ENCODE measurements around the gene CYBA.
"Not testable (repeated sequence)": the region's sequence is repeated elsewhere in the genome, so short reads cannot be mapped to it uniquely, and the experiment has no call there.

The CYBA gene

DNA sequence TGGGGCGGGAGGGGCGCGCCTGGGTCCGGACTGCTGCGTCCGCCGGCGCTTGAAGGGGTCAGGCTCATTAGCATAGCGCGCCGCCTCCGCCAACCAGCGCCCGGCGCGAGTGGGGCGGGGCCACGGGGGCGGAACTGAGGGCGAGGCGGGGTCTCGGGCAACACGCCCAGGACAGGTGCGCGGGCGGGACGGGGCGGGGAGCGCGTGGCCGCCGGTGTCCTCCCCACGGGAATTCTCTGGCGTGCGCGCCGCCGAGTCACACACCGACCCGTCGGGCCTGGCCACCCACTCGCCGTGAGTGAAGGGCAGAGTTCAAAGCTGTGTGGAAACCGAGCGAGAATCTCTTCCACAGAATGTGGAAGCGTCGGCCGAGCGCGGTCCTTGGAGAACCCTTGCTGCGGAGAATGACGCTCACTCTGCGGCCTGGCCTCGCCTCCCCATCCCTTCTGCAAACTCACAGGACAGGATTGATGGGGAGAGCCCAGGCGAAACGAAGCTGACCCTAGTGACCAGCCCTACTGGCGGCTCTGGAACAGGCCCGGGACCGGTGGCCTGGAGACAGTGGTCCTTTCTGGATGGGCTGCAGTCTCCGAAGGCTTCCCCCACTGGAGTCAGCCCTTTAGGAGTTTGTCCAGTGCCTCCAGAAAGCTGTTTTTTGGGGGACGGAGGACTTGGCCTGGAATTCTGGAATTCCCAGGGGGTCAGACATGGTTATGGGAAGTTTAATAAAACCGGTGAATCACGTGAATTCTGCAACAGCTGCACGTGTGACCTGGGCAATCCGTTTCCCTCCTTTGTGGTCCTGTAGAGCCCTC, 35.8 kb upstream of the CYBA start, which contains the start of gene SNAI3:
Gene SNAI3 (minus strand): TSS at position 69 of the 815 bp plus-strand sequence. CDS start 101 bp downstream, outside the sequence.
- DNase-seq (ENCODE audit: low read depth in 2 of 3, low spot score in 1 of 3) = peak; percentile 66 to 82 (median 80)

- DNase-seq (ENCODE audit: low read depth in 2 of 3, low spot score in 1 of 3) = no peak
Observed at GRCh38 chr16:88686062-88686438, 35.2 kb upstream of the CYBA start.

DNA sequence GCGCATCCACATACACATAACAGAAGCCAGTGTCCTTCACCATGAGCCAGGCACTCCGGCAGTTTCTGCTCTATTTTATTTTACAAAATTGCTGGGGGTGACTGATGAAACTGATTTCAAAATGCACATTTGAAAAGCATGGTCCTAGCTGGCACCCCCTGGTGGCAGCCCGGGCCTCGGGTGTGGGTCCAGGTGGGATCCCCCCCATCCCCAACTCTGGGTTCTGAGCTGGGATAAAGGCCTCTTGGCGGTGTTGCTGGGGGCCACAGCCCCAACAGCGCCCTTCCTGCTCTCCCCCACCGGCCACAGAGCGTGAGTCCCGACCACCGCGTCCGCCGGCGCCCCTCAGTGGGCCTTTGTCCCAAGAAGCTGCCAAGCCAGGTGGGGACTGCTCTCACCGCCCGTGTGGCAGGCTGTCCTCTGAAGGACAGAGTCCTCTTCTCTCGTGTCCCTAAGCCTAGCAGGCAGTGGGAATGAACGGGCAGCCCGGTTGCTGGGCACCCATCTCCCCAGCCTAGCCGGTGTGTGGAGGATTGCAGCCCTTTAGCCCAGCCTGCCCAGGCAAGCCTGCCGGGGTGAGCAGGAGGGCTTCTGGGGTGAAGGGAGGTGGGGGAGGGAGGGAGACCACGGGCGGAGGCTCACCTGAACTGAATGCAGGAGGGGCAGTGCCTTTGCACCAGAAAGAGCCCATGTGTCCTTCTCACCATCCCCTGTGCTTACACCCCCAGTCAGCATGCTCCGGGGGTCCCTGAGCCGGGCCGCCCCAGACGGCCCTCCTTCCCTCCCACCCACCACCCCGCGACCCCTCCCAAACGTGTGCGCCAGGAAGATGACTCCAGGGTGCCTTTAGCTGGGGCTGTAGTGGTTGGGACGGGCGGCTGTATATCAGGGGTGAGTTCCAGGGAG, 34.6 kb upstream of the CYBA start:
- peak in 1 of 3 donors; percentile 50 for DNase-seq (ENCODE audit: low read depth in 2 of 3, low spot score in 1 of 3)

DNA sequence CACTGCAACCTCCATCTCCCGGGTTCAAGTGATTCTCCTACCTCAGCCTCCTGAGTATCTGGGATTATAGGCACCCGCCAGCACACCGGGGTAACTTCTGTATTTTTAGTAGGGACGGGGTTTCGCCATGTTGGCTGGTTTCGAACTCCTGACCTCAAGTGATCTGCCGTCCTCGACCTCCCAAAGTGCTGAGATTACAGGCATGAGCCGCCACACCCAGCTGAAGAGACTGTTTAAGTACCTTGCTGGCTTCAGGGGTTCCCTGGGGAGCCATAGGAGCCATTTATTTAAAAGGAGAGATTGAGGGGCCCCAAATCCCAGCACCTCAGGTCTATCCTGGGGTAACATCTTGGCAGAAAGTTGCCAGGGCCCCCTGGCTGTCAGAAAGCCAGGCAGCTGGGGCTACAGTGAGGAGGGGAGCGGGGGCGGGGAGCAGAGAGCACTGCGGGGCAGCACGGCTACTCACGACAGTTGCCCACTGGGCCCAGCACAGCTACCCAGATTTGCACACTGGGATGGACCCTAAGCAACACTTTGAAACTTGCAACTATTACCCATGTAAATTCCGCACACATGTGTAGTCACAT, 33.8 kb upstream of the CYBA start:
- DNase-seq (ENCODE audit: low read depth in 2 of 3, low spot score in 1 of 3) = no peak

GRCh38 chr16:88681709-88682451, 31.0 kb upstream of the CYBA start:
- DNase-seq (ENCODE audit: low read depth in 2 of 3, low spot score in 1 of 3) = peak; percentile 63 to 71 (median 66)

- no peak for DNase-seq (ENCODE audit: low read depth in 2 of 3, low spot score in 1 of 3)
Observed at GRCh38 chr16:88681084-88681680, 30.3 kb upstream of the CYBA start.

- no peak for DNase-seq (ENCODE audit: low read depth in 2 of 3, low spot score in 1 of 3)
Observed at GRCh38 chr16:88680554-88681083, 29.8 kb upstream of the CYBA start.

GRCh38 chr16:88678224-88678979, 27.5 kb upstream of the CYBA start:
- no peak for DNase-seq (ENCODE audit: low read depth in 2 of 3, low spot score in 1 of 3)

DNA sequence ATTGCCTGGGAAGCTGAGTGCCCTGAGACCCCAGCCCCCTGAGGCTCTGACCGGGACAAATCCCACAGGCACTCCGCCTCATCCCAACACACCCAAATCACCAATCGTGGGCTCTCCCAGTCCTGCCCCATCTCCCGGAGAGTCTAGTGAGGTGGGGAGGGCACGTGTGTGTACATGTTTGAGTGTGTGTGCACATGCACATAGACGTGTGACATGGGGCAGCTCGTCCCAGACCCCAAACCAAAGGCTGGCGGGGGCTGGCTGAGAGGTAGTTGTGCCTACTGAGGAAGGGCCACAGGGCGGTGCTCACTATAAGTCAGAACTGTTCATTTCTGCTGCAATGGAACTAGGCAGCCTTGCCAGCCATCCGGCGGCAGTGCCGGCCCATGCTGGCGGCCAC, 26.9 kb upstream of the CYBA start:
- no peak for DNase-seq (ENCODE audit: low read depth in 2 of 3, low spot score in 1 of 3)

DNA sequence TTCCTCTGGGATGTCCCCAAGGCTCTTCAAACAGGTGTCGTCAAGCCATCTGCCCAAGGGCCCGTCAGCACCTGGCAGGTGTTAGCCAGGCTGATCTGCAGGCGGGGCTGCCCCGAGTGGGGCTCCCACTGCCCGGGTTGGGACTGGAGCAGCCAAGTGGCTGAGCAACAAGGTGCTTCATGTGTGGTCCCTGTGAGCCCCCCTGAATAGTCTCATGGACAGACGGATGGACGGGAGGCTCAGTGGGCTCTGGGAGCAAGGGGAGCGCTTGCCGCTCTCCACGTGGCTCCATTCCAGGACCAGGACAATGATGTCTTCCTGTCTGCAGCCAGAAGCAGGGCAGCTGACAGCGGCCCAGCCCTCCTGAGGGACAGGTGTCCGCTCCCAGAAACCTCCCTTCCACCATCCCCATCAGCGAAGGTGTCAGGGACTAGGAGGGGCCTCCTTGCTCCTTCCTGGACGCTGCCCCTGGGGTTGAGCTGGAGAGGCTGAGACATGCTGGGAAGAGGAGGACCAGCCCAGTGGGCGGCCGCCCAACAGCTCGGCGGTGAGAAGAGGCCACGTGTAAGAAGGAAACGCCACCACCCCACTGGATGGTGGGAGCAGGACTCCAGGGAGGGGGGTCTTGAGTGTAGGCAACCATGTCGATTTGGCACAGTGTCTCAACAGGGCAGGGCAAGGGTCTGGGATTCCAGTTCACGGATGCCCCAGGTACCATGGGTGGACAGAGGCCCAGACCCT, 25.8 kb upstream of the CYBA start:
- no peak for DNase-seq (ENCODE audit: low read depth in 2 of 3, low spot score in 1 of 3)

DNA sequence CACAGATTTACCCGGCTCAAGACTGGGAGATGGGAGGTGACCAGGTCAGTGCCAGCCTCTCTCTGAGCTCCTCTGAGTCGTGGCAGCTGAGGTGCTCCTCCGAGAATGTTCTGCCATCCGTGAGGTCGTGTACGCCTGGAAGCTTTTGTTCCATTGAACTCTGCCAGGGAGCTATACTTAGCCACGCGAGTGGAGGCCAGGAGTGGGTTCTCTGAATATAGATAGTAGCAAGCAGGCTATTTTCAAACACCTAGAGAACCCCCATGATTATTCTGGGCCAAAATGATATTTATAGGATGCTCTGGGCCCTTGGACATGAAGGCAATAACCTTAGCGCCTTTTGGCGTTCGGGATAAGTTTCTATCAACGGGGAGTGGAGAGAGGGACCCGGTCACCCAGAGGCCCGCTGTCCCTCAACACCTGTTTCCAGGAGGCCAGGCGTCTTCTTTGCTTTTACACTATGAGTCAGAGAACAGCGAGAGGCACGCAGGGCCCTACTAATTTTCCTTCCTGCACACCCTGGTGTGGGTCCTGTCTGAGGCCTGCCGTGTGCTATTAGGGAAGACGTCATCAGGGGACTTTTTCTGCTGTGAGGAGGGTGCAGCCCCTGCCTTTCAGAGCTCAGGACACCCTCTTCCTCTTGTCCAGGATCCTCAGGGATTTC, 23.0 kb upstream of the CYBA start:
- DNase-seq (ENCODE audit: low read depth in 2 of 3, low spot score in 1 of 3) = no peak

DNA sequence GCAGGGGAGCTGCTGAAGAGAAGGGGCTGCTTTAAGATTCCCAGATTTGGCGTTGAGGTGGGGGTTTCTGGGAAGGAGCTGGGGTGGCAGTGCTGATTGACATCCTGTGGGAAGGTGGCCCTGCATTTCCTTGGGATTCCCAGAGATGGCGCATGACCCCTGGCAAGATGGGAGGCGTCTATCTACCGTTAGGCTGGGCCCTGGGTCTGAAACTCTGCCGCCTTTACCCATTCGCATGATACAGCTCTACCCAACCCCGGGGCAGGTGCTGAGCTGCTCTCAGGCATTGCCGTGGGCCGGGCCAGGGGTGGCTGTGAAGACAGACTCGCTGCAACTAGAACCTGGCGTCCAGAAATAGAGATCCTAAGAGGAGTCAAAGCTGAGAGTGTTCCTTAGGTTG, 21.9 kb upstream of the CYBA start:
- DNase-seq (ENCODE audit: low read depth in 2 of 3, low spot score in 1 of 3) = no peak

DNA sequence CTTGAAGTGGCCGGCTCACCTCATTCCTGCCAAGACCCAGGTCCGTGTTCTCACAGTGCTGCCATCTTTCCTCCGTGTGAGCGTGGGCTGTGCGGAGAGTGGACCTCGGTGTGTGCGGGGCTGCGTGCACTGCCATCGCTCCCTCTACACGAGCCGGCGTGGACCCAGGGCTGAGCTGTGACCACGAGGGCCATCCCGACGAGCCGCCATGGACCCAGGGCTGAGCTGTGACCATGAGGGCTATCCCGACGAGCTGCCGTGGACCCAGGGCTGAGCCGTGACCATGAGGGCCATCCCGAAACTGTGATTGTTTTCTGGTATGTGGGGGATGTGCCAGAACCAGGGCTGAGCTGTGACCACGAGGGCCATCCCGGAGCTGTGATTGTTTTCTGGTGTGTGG, 21.0 kb upstream of the CYBA start:
- DNase-seq (ENCODE audit: low read depth in 2 of 3, low spot score in 1 of 3) = no peak

- DNase-seq (ENCODE audit: low read depth in 2 of 3, low spot score in 1 of 3) = no peak
Observed at GRCh38 chr16:88669980-88670379, 19.1 kb upstream of the CYBA start.

GRCh38 chr16:88669493-88669892, 18.6 kb upstream of the CYBA start:
- not testable (repeated sequence) for DNase-seq (ENCODE audit: low read depth in 2 of 3, low spot score in 1 of 3)

- no peak for DNase-seq (ENCODE audit: low read depth in 2 of 3, low spot score in 1 of 3)
Observed at GRCh38 chr16:88667461-88667860, 16.6 kb upstream of the CYBA start.

GRCh38 chr16:88665570-88665969, 14.7 kb upstream of the CYBA start:
- no peak for DNase-seq (ENCODE audit: low read depth in 2 of 3, low spot score in 1 of 3)

DNA sequence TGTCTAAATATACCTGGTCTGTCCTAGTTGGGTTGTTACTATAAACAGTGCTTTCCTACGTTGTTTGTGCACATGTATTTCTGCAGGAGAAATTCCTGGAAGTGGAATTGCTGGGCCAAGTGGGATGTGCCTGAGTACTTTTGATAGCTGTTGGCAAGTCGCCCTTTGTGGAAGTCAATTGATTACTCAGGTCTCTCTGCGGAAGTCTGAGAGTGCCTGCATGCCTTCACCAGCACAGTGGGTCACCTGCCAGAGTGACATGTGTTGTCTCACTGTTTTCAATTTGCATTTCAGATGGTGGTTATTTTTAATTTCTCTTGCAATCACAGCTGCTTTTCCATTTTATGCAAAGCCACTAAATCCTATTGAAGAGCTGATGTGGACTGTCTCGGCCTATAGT, 14.3 kb upstream of the CYBA start:
- no peak for DNase-seq (ENCODE audit: low read depth in 2 of 3, low spot score in 1 of 3)
